NB4 (cell line): ENCODE measurements around the gene IRF5.

Experiments used
- MYC ChIP-seq: IDR thresholded peaks from 2 replicates; pipeline ENCODE4 v1.6.1; 2011; ENCODE audit warnings: low read depth, low read length
- POLR2A ChIP-seq: IDR thresholded peaks from 2 replicates; pipeline ENCODE4 v1.6.1; 2011; ENCODE audit warnings: mild to moderate bottlenecking; ENCODE audit not compliant: insufficient read length; ENCODE audit errors: extremely low read depth
- TF ChIP-seq, protein P1 (sequence below): IDR thresholded peaks from one replicate; pipeline ENCODE4 v1.5.1; 2012; ENCODE audit warnings: low read depth, low read length

DNA sequence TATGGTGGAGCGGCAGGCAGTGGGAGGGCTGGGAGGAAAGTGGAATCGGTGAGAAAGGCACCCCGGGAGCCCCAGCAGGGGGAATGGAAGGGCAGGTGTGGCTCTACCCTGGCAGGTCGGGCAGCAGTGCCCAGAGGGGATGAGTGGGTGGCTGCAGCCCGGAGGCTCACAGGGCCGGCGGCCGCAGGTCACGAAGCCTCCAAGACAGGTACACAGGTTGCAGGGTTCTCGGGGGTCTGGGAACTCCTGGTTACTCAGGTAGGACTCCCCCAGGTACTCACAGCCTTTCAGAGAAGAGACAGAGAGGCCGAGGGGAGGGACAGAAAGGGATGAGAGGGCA, 49.0 kb upstream of the IRF5 start:
- TF ChIP-seq, protein P1, sequence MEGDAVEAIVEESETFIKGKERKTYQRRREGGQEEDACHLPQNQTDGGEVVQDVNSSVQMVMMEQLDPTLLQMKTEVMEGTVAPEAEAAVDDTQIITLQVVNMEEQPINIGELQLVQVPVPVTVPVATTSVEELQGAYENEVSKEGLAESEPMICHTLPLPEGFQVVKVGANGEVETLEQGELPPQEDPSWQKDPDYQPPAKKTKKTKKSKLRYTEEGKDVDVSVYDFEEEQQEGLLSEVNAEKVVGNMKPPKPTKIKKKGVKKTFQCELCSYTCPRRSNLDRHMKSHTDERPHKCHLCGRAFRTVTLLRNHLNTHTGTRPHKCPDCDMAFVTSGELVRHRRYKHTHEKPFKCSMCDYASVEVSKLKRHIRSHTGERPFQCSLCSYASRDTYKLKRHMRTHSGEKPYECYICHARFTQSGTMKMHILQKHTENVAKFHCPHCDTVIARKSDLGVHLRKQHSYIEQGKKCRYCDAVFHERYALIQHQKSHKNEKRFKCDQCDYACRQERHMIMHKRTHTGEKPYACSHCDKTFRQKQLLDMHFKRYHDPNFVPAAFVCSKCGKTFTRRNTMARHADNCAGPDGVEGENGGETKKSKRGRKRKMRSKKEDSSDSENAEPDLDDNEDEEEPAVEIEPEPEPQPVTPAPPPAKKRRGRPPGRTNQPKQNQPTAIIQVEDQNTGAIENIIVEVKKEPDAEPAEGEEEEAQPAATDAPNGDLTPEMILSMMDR: no peak
- TF ChIP-seq POLR2A: no peak
- no peak for TF ChIP-seq MYC
